LNCaP clone FGC (cell line): Measurements from ENCODE around the gene SH3RF2.

Source experiments
- DNase-seq: peaks from one replicate; pipeline ENCODE4 v3.0.0-alpha.2; 2011; ENCODE audit warnings: low read depth
- H3K4me3 ChIP-seq: 2 replicates; pipeline ENCODE4 v1.5.1; 2011; ENCODE audit warnings: mild to moderate bottlenecking, low read depth, low read length, control low read depth
- TF ChIP-seq, protein P1 (sequence below): IDR thresholded peaks from 2 replicates; pipeline ENCODE4 v1.5.1; 2012; ENCODE audit warnings: mild to moderate bottlenecking; ENCODE audit not compliant: control insufficient read depth, insufficient read depth; ENCODE audit errors: extremely low read depth

Gene SH3RF2

DNA sequence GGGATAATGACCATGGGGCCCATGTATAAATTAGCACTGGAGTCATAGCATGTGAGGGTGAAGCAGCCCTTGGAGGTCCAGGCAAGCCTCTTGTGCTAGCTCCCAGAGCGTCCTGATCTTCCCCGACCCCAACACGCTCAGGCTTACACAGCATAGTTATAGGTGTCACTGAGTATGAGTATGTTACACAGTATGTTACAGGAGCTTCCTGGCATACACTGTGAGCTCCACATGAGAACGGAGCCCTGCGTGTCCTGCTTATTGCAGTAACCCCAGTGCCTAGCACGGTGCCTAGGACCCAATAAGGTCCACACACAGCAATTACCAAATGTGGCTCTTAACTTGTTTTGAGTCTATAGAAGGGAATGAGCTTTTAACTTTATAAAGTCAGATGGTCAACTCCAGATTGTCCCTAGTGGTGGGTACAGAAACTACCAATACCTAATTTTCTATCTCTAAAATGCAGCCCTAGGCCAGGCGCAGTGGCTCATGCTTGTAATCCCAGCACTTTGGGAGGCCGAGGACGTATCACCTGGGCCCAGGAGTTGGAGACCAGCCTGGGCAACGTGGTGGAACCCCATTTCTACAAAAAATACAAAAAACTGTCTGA lies 104.9 kb downstream of the SH3RF2 start:
- no peak for DNase-seq

DNA sequence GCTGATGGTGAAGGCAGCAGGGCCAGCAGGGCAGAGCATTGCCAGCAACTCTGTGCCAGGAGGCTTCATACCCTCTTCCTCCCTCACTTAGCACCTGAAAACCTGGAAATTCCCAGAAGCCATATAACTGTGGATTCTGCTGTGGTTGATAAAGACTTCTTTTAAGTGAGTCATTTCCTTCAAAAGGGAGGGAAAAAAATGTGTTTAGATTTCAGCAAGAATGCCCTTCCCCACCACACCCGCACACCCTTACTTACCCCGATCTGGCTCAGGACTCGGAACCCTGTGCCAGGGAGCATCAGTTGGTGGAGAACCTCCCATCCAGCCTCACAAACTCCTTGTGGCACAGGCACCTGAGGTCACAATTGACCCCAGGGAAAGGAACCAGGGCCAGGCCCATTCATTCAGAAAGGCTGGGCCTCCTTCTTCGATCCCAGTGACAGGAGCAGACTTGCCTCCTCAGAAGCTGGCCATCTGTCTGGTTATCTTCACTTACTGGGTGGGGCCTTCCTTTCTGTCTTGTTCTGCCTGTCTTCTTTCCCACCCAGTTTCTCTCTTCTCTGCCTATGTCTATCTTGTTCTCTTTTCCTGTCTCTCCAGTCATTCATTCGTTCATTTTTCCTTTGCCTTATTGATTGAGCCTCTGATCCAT lies 106.4 kb downstream of the SH3RF2 start:
- no peak overlapping the region for H3K4me3 ChIP-seq
- no peak for DNase-seq
- TF ChIP-seq, protein P1, sequence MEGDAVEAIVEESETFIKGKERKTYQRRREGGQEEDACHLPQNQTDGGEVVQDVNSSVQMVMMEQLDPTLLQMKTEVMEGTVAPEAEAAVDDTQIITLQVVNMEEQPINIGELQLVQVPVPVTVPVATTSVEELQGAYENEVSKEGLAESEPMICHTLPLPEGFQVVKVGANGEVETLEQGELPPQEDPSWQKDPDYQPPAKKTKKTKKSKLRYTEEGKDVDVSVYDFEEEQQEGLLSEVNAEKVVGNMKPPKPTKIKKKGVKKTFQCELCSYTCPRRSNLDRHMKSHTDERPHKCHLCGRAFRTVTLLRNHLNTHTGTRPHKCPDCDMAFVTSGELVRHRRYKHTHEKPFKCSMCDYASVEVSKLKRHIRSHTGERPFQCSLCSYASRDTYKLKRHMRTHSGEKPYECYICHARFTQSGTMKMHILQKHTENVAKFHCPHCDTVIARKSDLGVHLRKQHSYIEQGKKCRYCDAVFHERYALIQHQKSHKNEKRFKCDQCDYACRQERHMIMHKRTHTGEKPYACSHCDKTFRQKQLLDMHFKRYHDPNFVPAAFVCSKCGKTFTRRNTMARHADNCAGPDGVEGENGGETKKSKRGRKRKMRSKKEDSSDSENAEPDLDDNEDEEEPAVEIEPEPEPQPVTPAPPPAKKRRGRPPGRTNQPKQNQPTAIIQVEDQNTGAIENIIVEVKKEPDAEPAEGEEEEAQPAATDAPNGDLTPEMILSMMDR = no peak

More for the DNA sequence above, 104.9 kb downstream of the SH3RF2 start:
- TF ChIP-seq, protein P1 = peak; percentile 40; the same call in 1 of the 2 replicates
- no peak overlapping the region for H3K4me3 ChIP-seq

DNA sequence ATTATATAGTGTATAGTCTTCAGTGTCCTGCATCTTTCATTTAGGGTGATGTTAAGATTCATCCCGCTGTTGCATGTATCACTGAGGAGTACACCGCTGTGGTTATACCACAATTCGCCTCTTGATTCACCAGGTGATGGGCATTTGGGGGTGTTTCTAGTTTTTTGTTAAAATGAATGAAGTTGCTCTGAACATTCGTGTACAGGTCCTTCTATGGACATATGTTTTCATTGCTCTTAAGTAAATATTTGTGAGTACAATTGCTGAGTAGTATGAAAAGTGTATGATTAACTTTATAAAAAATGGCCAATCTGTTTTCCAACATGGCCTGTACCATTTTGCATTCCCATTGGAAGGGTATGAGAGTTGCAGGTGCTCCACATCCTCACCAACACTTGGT lies 107.3 kb downstream of the SH3RF2 start:
- TF ChIP-seq, protein P1 = no peak
- H3K4me3 ChIP-seq = no peak overlapping the region
- DNase-seq = no peak

DNA sequence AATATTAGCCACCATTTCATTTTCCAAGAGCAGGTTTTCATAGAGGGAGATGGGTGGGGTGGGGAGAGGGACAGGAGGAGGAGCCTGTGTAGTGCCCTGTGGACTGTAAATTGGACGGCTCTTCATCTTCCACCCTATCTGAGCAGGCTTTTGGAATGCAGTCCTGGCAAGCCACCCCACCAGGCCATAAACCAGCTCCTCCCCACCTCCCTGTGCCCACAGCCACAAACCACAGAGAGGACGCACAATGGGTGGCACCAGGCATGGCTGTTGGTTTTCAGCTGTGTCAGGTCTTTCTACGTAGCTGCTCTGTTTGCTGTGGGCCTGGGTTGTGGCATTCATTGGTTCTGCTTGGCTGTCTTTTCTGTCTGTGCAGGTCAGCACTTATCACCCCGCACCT lies 111.0 kb downstream of the SH3RF2 start:
- TF ChIP-seq, protein P1 = no peak
- H3K4me3 ChIP-seq = no peak overlapping the region
- no peak for DNase-seq

DNA sequence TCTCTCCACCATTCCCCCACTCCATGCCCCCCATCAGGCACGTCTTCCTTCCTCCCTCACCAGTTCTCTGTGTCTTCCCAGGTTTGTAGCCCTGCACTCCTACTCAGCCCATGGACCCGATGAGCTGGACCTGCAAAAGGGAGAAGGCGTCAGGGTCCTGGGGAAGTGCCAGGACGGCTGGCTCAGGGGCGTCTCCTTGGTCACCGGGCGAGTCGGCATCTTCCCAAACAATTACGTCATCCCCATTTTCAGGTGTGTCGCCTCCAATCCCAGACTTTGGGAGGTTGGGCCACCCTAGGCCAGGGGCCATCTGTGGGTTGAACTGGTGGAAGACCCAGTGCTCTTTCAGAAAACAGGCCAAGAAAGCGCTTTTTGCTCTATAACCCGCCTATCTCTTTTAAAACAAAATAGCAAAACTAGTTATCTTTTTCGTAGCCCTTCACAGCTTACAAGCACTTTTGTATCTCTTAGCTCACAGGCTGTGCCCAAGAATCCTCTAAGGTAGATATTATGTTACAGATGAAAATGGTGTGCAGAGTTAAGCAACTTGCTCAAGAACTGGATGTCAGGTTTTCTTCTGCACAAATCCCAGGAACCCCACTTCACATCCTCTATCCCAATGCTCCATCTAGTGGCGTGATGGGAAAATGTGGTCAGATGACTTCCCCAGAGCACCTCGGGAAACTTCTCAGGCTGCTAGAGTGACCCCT lies 112.8 kb downstream of the SH3RF2 start:
- TF ChIP-seq, protein P1 = peak; percentile 88
- H3K4me3 ChIP-seq = no peak overlapping the region
- DNase-seq = peak; percentile 25

DNA sequence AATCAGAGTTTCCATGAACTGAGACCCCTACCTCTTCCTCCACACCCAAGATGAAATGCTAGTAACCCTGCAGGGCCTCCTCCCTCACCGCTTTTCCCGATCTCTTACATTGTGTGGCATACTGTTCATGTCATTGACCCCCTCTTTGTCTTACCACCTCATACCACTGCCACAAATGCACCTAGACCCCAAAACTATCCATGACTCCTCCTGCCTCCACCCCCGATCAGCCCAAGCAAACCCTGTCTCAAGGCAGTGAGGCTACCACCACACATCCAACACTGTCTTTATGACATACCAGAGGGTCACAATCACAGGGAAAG lies 113.3 kb downstream of the SH3RF2 start:
- no peak for DNase-seq
- no peak overlapping the region for H3K4me3 ChIP-seq
- TF ChIP-seq, protein P1 = no peak

DNA sequence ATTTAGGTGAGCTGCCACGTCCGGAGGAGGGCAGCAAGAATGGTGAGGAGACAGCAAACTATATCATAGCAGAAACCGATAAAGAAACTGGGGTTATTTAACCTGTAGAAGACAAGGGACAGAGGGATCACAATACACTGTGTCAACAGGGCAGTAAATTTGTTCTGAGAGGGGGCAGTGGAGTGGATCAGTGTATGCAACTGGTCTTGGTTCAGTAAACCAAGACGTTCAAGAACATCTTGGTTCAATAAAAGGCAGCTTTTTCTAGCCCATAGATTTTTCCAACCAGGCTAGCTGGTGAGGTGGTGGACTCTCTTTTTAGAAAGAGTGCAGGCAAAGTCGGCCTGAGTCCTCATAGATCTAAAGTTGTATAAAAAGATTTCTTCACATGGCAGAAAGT lies 113.7 kb downstream of the SH3RF2 start:
- TF ChIP-seq, protein P1 = no peak
- DNase-seq = no peak
- H3K4me3 ChIP-seq = no peak overlapping the region
